ENCODE measurements around the gene CD52.
"Not testable (repeated sequence)": the region's sequence is repeated elsewhere in the genome, so short reads cannot be mapped to it uniquely, and the experiment has no call there.

CD52 gene

DNA sequence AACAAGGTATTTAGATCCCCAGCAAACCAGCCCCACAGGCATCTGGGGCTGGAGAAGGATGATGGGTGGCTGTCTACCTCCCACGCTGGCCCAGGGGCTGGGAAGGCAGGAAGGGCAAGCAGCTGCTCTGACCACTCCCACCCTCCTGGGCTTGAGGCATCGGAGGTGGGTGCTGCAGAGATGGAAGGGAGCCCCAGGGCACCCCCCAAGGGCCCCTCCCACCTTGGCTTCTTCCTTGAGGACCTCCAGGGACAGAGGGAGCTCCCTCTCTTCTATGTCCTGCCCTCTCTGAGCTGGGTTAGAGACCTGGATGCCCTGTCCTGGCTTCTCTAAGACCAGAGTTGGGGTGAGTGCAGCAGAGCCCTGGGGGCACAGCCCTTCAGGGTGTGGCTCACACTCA, 3.1 kb downstream of the CD52 start:
- DNase-seq, result no peak
- intact Hi-C loops (cut with DNase I), result loop anchor here (5.0 to 10.0 kb wide), 2 partner anchors 44 to 216 kb away; no protein-coding TSS in a partner anchor

DNA sequence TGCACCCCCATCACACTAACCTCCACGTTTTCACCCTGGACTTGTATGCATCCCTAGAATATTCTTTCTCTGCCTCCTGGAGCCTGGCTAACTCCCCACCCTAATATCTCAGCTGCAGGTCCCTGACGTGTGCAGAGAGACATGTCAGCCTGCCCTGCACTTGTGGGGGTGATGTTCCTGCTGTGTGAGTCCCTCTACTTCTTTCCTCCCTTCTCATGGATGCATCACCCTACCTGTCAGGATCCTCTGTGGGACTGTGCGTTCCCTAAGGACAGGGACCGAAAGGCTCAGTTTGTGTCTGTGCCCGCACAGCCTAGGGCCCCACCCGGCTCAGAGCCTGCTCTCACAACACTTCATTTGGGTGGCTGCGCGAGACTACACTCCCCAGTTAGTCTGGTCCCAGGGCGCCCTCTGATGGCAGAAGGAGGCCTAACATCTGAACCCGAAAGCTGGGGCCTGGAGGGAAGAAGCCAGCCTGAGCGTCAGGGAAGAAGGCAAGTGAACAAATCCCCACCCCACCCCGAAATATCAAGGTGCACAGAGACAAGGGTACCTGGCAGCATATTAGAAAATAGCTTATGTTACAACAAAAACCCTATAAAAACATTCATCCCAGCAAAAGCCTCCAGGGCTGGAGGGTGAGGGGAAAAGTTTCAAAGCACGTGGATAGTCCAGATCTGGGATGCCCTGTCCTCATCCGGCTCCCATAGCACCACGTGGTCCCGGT, 3.7 kb downstream of the CD52 start:
- intact Hi-C loops (cut with DNase I), result loop anchor here (5.0 to 10.0 kb wide), 2 partner anchors 44 to 217 kb away; no protein-coding TSS in a partner anchor
- DNase-seq, result peak; percentile 88 to 98 (median 95)

DNA sequence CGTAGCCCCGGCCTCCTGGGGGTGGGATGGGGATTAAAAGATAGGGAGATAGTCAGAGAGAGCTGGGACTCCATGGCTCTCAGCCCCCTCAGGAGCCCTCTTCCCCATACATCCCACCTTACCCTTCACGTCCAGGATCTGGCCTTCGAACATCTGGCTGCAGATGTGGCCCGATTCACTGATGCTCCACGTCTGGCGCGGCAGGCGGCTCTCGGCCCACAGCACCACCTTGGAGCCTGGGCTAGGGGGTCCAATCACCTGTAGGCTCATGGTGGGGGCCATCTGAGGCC, 4.2 kb downstream of the CD52 start:
- no peak for DNase-seq

DNA sequence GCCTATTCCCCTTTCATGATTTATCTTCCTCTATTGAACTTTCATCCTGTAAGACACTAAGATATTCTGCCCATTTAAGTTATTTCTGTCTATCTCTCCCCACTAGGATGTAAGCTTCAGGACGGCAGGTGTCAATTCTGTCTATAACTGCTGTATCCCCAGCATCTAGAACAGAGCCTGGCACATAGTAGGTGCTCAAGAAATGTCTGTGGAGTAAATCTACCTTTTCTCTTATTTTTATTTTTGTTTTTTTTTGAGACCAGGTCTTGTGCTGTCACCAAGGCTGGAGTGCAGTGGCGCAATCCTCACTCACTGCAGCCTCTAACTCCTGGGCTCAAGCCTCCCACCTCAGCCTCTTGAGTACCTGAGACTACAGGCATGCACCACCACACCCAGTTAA, 5.6 kb downstream of the CD52 start:
- no peak for DNase-seq
- intact Hi-C loops (cut with DNase I), result loop anchor here (5.0 to 10.0 kb wide), 2 partner anchors 46 to 219 kb away; no protein-coding TSS in a partner anchor

More for the DNA sequence above, 4.2 kb downstream of the CD52 start:
- intact Hi-C loops (cut with DNase I), result loop anchor here (5.0 to 10.0 kb wide), 2 partner anchors 45 to 217 kb away; no protein-coding TSS in a partner anchor

- DNase-seq, result no peak
- intact Hi-C loops (cut with DNase I), result loop anchor here (5.0 to 10.0 kb wide), 2 partner anchors 47 to 220 kb away; no protein-coding TSS in a partner anchor
Measured at GRCh38 chr1:26324550-26324949, 6.8 kb downstream of the CD52 start.

DNA sequence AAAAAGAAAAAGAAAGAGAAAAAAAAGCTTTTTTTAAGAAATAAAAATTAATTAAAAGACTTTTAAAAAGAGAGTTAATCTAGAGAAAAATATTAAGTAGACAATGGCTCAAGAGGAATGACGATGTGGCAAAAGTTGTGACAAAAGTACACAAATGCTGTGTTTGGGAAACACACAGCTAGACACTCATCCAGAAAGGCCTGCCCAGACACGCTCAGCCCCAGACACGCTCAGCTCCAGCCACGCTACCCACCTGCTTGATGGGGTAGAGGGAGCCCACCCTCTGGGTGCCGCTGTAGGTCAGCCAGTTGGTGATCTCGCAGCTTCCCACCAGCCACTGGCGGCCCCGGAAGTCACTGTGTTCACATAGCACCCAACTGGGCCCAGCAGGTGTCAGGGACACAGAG, 10.2 kb downstream of the CD52 start:
- DNase-seq, result no peak
- intact Hi-C loops (cut with DNase I), result loop anchor here (10.0 kb wide), 1 partner anchor 223 kb away; no protein-coding TSS in a partner anchor

DNA sequence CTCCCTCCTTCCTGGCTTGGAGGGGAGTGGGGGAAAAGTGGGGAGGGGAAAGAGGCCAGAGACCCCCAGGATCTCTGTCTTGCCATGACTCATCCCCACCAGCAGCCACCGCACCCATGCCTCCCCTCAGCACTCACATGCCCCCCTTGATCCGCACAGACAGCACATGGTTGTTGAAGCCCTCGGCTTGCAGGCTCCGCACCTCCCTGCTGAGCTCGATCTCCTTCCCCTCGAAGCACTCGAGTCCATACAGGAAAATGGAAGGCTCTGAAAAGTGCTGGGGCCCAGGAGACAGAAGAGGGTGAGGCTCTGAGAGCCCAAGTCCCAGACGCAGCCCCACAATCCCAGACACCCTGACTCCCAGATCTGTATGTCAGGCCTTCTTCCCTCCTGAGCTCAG, 10.8 kb downstream of the CD52 start:
- no peak for DNase-seq
- intact Hi-C loops (cut with DNase I), result loop anchor here (10.0 kb wide), 1 partner anchor 224 kb away; no protein-coding TSS in a partner anchor

- intact Hi-C loops (cut with DNase I), result loop anchor here (10.0 kb wide), 1 partner anchor 225 kb away; no protein-coding TSS in a partner anchor
Measured at GRCh38 chr1:26329380-26329779, 11.6 kb downstream of the CD52 start.

DNA sequence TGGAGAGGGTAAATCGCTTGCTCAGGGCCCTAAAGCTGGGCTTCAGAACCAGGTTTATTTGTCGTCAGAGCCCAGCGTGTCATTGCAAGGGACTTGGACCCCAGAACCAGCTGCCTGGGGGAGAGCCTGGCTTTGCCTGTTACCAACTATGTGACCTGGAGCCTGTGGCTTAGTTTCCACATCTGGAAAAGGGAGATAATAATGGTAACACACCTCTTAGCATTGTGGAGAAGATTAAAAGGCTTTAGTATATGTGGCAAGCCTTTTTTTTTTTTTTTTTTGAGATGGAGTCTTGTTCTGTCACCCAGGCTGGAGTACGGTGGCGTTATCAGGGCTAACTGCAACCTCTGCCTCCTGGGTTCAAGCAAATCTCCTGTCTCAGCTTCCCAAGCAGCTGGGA, 12.5 kb downstream of the CD52 start:
- DNase-seq, result no peak
- intact Hi-C loops (cut with DNase I), result no loop called here

More at GRCh38 chr1:26329380-26329779, 11.6 kb downstream of the CD52 start:
- not testable (repeated sequence) for DNase-seq

- intact Hi-C loops (cut with DNase I); DNase-seq: not testable (repeated sequence)
Measured at GRCh38 chr1:26333312-26333711, 15.6 kb downstream of the CD52 start.

GRCh38 chr1:26335774-26336476, 18.2 kb downstream of the CD52 start:
- peak in 1 of 42 donors; percentile 62 for DNase-seq

DNA sequence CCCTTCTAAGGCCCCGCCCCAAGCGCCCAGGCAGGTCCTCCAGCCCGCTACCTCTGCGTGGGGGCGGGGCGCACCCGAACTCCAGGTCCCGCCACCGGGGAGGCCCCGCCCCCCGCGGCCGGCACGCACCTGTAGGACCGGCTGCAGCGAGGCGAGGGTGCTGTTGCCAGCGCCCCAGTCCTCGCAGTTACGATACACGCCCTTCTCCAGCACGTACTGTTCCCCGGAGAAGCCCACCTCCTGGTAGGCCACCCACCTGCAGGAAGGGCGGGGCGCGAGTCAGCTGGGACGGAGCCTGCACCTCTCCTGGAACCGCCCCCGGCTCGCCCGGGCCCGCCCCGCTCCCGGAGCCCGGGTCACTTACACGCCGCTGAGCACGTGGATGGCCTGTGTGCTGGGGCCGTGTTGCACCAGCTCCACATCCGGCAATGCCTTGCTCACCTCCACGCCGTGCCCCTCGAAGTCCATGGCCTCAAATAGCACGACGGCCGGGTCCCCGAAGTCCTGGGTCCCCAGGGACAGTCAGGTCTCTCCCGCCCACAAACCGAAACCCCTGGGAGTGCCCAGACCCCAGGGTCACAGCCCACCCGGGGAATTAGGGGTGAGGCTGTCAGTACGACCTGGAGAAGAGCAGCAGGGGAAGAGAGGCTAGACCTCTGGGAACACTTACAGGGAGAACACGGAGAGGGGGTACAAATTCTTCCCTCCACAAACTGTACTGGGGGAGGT, 18.9 kb downstream of the CD52 start:
- intact Hi-C loops (cut with DNase I), result no loop called here
- DNase-seq, result peak in 41 of 42 donors; percentile 15 to 89 (median 67)

More at GRCh38 chr1:26335774-26336476, 18.2 kb downstream of the CD52 start:
- intact Hi-C loops (cut with DNase I), result no loop called here

DNA sequence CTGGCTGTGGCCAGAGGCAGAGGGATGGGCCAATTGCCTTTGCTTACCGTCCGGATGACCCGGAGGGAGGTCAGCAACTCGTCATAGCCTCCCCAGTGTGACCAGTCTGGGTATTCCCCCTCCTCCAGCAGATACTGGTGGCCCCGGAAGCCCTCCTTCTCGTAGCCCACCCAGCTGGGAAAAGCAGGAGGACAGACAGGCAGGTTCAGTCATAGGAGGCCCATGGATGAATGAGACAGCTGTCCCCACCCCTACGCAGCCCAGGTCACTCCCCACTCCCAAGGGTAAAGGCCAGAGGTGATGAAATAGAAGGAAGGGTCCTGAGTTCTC, 19.4 kb downstream of the CD52 start:
- intact Hi-C loops (cut with DNase I), result no loop called here
- DNase-seq, result no peak

DNA sequence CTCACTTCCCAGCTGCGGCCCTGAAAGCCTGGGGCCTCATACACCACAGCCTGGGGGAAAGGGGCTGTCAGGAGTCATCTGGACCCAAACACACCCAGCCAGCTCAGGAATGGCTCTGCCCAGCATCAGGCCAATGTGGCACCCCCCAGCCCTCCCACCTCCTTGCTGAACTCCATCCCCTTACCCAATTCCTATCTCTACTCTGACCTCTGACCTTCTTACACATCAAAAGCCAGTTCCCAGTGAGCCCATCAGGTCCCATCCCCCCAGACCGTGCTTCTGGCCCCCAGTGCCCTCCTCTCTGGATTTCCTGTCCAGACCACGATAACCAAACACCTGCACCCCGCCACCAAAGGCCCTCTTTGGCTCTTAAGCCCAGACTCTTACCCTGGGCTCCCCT, 19.9 kb downstream of the CD52 start:
- DNase-seq, result no peak
- intact Hi-C loops (cut with DNase I), result no loop called here

DNA sequence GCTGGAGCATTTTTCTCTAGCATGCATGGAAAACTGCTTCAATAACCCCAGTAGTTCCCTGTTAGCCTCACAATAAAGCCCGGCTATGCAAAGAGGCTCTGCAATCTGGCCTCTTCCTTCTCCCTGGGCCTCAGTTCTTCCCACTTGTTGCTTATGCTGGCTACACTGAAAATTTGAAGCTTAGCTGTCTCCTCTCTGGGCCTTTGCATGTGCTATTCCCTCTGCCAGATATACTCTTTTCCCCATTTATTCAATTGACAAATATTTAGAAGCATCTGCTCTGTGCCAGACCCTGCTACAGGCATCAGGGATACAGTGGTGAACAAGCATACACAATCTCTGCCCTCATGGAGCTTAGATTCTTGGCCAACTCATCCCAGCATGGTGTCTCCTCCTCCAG, 20.9 kb downstream of the CD52 start:
- no peak for DNase-seq
- intact Hi-C loops (cut with DNase I), result no loop called here

DNA sequence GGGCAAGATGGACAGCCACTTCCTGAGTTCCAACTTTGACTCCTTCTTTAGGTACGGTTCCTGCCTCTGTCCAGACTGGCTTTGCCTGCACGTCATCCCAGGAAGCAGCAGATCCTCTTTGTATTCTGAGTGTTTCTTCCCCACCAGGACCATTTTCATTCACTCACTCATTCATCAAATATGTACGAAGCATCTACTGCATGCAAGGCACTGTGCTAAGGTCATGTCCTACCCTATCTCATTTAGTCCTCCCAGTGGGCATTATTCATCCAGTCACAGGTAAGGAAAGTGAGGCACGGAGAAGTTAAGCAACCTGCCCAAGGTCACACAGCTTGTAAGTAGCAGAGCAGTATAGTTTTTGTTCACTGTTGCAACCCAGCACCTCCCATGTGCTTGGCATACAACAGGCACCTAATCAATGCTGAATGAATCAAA, 22.3 kb downstream of the CD52 start:
- no peak for DNase-seq
- intact Hi-C loops (cut with DNase I), result no loop called here

DNA sequence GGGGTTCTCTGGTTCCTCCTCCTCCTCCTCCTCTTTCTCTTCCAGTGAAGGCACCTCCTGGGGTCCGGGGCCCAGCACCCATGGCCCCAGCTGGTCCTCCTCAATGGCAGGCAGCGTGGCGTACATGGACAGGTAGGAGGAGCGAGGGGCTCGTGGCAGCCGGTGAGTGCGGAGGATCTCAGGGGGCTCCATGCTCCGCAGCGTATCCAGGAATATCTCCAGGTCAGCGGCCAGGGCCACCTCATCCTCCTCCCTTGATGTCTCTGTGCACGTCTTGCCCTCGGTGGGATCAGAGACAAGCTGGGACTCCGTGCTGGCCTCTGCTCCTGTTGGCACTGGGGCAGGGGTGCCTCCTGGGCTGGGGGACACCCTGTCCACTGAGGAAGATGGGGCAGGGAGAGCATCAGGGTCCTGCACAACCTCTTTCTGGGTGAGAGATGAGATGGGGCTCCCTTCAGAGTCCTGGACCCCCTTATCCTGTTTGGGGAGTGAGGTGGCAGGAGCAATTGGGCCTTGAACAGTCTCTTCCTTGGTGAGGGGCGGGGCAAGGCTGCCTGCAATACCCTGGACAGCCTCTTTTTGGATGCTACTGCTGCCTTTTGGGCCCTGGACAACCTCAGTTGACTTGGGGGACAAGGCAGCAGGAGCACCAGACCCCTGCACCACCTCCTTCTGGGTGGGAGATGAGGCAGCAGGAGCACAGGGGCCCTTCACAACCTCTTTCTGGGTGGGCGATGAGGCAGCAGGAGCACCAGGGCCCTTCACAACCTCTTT, 26.6 kb downstream of the CD52 start:
- intact Hi-C loops (cut with DNase I), result no loop called here
- no peak for DNase-seq

DNA sequence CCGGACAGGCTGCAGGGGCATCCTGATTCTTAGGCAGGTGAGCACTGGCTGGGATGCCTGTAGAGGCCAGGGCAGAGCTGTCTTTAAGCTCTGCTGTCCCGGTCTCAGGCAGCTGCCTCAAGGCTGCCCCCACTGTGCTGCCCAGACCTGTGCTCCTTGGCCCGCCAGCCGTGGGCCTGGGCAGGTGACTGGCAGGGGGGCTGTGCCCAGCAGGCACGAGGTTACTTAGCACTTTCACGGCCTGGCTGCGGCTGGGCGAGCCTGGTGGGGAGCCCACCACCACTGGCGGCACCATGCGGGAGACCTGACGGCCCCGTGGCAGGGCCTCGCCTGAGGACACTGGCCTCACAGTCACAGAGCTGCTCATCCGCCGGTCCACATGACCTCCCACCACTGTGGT, 28.0 kb downstream of the CD52 start:
- intact Hi-C loops (cut with DNase I), result no loop called here
- DNase-seq, result no peak
